GM12864 (cell line): ENCODE data around the gene MSRB3.

Experiments used
- DNase-seq: peaks from one replicate; pipeline ENCODE4 v3.0.0-alpha.2; 2011; ENCODE audit warnings: low read depth
- H3K4me3 ChIP-seq: 2 replicates; pipeline ENCODE4 v1.5.1; 2011; ENCODE audit warnings: mild to moderate bottlenecking, low read depth, low read length, control low read depth
- TF ChIP-seq, protein P1 (sequence below): IDR thresholded peaks from 2 replicates; pipeline ENCODE4 v1.5.1; 2011; ENCODE audit warnings: low read depth, mild to moderate bottlenecking, moderate library complexity, low read length, control low read depth, inconsistent platforms; ENCODE audit errors: missing control alignments

Gene MSRB3

DNA sequence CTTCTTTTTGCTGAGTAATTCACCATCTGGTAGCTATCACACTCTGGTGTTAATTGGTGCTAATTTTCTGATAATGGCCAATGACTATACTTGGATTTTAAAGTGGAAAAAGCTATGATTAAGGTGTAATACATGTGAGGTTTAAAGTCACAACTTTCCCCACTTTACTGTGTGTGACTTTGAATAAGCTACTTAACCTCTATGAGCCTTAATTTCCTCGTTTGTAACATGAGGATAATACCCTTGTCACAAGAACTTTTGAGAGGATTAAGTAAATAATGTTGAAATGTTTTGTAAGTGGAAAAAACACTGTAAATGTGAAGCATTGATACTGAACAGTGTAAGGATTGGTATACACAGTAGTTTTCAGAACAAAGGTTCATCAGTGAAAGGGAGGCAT is 65.3 kb downstream of the MSRB3 start:
- TF ChIP-seq, protein P1, sequence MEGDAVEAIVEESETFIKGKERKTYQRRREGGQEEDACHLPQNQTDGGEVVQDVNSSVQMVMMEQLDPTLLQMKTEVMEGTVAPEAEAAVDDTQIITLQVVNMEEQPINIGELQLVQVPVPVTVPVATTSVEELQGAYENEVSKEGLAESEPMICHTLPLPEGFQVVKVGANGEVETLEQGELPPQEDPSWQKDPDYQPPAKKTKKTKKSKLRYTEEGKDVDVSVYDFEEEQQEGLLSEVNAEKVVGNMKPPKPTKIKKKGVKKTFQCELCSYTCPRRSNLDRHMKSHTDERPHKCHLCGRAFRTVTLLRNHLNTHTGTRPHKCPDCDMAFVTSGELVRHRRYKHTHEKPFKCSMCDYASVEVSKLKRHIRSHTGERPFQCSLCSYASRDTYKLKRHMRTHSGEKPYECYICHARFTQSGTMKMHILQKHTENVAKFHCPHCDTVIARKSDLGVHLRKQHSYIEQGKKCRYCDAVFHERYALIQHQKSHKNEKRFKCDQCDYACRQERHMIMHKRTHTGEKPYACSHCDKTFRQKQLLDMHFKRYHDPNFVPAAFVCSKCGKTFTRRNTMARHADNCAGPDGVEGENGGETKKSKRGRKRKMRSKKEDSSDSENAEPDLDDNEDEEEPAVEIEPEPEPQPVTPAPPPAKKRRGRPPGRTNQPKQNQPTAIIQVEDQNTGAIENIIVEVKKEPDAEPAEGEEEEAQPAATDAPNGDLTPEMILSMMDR, result no peak
- DNase-seq, result no peak
- no peak overlapping the region for H3K4me3 ChIP-seq

DNA sequence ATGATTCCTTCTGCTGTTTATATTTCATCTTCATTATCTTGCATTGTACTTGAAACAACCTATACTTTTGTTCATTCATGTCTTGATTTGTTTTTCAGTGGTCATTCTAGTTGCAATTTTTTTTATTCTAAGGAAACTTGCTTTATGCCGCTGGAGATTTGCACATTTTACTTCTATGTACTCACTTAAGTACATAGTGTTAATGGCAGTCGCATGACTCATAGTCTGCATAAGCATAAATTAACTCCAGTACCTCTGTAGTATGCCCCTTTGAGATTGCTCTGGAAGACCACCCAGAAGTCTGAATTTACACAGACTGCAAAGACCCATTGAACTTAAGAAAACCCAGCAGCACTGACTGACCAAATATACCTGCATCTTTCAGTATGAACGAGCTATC is 77.0 kb downstream of the MSRB3 start:
- TF ChIP-seq, protein P1, result no peak
- H3K4me3 ChIP-seq, result no peak overlapping the region
- no peak for DNase-seq

DNA sequence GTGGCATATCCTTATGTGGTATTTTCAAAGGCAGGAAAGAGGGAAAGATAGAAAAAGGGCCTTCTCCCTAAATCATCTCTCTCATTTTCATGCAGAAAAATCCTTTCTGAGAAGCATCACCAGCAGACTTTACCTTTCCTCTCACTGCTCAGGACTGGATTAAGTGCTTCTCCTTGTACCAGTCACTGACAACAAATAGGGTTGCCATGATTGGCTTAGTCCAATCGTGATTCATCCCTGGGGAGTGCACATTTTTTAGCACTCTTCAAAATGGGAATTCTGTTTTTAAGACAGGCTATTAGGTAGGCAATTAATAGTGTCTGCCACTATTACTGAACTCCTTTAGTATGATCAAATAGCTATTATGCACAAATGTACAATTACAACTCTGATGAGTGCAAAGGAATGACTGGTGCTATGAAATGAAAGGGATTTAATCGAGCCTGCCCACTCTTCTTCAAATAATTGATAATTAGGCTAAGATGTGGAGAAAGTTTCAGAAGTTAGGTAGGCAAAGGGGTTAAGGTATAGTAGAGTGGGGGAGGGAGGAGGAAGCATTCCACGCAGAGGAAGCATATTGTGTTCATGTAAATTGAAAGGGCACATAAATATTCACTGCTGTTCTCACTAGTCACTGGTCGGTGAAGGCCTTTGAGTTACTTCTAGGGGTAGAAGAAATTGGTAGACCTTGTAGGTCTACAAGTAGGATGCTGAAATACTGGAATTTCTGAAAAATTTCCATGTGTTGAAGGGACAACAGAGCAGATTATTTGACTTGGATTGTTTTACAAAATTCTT is 84.0 kb downstream of the MSRB3 start:
- DNase-seq, result no peak
- no peak overlapping the region for H3K4me3 ChIP-seq
- TF ChIP-seq, protein P1, result no peak

DNA sequence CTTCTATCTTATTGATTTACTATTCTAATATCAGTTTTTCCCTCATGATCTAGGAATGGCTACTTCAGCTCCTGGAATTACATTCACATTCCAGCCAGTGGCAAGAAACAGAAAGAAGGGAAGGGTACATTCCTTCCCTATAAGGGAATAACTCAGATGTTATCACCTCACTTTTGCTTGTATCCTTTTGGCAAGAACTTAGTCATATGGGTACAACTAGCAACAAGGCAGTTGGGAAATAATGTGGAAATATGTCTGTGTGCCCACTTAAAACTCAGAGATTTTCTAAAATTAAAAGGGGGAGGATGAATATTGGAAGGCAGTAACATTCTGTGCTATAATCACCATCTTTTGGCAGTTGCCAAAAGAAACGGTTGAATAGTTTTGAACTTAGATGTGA is 85.6 kb downstream of the MSRB3 start:
- H3K4me3 ChIP-seq, result no peak overlapping the region
- DNase-seq, result no peak
- TF ChIP-seq, protein P1, result no peak

DNA sequence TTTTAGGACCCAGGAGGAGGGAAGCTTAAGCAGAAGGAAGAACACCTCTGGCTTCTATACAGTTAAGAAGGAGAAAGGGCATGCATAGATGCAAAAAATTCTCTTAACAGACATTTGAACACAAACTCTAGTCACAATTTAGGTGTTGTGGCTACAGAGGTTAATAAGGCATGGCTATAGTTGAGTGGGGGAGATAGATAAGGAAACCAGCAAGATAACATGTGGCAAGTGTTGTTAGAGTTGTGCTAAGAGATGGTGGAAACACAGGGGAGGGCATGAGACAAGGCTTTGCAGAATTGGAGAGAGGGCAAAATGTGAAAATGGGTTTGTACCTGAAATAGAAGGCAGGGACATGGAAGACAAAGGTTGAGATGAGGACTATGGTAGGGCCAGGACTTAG is 88.9 kb downstream of the MSRB3 start:
- DNase-seq, result no peak
- no peak overlapping the region for H3K4me3 ChIP-seq
- TF ChIP-seq, protein P1, result no peak

DNA sequence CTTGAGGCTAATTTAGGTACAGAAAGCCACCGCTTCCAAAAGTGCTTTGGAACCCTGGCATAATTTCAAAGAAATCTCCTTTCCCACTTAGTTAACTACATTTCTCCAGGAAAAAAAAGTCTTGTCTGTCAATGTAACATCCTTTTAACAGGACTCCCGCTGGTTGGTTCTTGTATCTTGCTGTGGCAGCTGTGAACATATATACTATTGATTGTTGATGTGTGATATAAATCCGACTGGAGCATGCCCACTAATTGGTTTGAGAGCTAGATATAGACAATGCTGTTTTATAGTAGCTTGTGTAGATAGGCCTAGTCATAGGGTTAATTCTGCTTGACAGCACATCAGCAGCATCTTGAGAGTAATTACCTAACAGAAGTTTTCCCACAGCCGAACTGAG is 89.6 kb downstream of the MSRB3 start:
- no peak for DNase-seq
- no peak overlapping the region for H3K4me3 ChIP-seq
- TF ChIP-seq, protein P1, result no peak

DNA sequence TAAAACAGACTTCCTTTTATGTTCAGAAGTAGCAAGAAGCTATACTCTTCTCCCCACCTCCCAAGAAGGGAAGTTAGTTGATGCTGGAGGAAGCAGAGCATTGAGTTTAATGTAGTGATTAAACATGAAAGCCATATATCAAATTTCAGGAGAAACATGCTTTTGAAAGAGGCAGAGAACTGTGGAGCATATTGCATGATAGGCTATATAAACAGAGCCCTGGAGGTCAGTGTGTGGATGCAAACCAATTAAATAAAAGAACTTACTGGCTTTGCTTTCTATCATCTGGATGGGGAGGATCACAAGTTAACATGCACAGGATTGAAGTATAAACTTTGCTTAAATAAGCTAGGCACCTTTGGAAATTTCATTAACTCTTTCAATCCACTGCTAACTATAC is 94.1 kb downstream of the MSRB3 start:
- H3K4me3 ChIP-seq, result no peak overlapping the region
- TF ChIP-seq, protein P1, result no peak
- DNase-seq, result no peak
